Measurements from ENCODE around the gene INS. TPM values are rescaled to one million over a fixed set of nuclear protein-coding genes. Genes with fewer than 3 reads are reported as not detected.

Gene INS
- total RNA-seq, 2 donors from 2014 or later = 1,947 to 16,276 TPM

- no peak for ATAC-seq
- TF ChIP-seq POLR2A (IDR thresholded peaks at IDR 0.05) (no peak), CTCF (IDR thresholded peaks at IDR 0.05) (no peak)
- DNase-seq = peak in 2 of 4 donors; percentile 7
- Histone ChIP-seq H3K27ac (no peak overlapping the region), H3K27me3 (no peaks in the 10 kb centered on the region), H3K36me3 (replicated peaks in 1 of 2; ENCODE audit: insufficient read depth in 1 of 2, low read depth in 2 of 2) (no peaks in the 10 kb centered on the region), H3K9me3 (no peaks in the 10 kb centered on the region), H3K4me1 (peaks cover 39% of the 10 kb centered on the region), H3K4me3 (no peak overlapping the region)
- intact Hi-C loops (cut with DNase I) = no loop called here
- 67 to 75% methylated on average over 1 of the region's 1 CpG for WGBS, 2 donors
These were observed 44.3 kb upstream of the INS start for GRCh38 chr11:2205214-2205720.

GRCh38 chr11:2204361-2205213, 43.6 kb upstream of the INS start:
- Histone ChIP-seq H3K36me3 (replicated peaks in 1 of 2; ENCODE audit: insufficient read depth in 1 of 2, low read depth in 2 of 2) (no peaks in the 10 kb centered on the region), H3K27me3 (no peaks in the 10 kb centered on the region), H3K9me3 (no peaks in the 10 kb centered on the region), H3K27ac (no peak overlapping the region), H3K4me3 (no peak overlapping the region), H3K4me1 (peaks cover 32% of the 10 kb centered on the region)
- no peak for TF ChIP-seq POLR2A (IDR thresholded peaks at IDR 0.05)
- TF ChIP-seq CTCF (IDR thresholded peaks at IDR 0.05) = no peak
- intact Hi-C loops (cut with DNase I) = no loop called here
- DNase-seq (peak in 3 of 4 donors; percentile 4 to 9 (median 4)), ATAC-seq (no peak)
- 82% methylated on average over 3 to 21 of the region's 21 CpGs for WGBS, 2 donors

- Histone ChIP-seq H3K27ac (no peak overlapping the region), H3K36me3 (replicated peaks in 1 of 2; ENCODE audit: insufficient read depth in 1 of 2, low read depth in 2 of 2) (no peaks in the 10 kb centered on the region), H3K4me3 (no peak overlapping the region), H3K4me1 (peaks cover 23% of the 10 kb centered on the region), H3K9me3 (no peaks in the 10 kb centered on the region), H3K27me3 (no peaks in the 10 kb centered on the region)
- TF ChIP-seq POLR2A (IDR thresholded peaks at IDR 0.05) = no peak
- TF ChIP-seq CTCF (IDR thresholded peaks at IDR 0.05) = no peak
- peak; percentile 1 to 9 (median 6) for DNase-seq
- intact Hi-C loops (cut with DNase I) = no loop called here
- WGBS, 2 donors = 87 to 93% methylated on average over 9 to 19 of the region's 23 CpGs
- no peak for ATAC-seq
These were observed 42.6 kb upstream of the INS start for GRCh38 chr11:2203440-2204259.

GRCh38 chr11:2202900-2203439, 42.0 kb upstream of the INS start:
- WGBS, 2 donors = 67 to 85% methylated on average over 4 to 10 of the region's 10 CpGs
- H3K27ac ChIP-seq = peak overlapping the region in 3 of 4 donors; percentile 45 to 65 (median 64)
- intact Hi-C loops (cut with DNase I) = no loop called here
- no peaks in the 10 kb centered on the region for H3K9me3 ChIP-seq
- DNase-seq (peak in 2 of 4 donors; percentile 2 to 12), ATAC-seq (no peak)
- H3K4me1 ChIP-seq = peaks cover 16% of the 10 kb centered on the region
- TF ChIP-seq POLR2A (IDR thresholded peaks at IDR 0.05) = no peak
- no peak for TF ChIP-seq CTCF (IDR thresholded peaks at IDR 0.05)
- H3K4me3 ChIP-seq = no peak overlapping the region
- no peaks in the 10 kb centered on the region for H3K36me3 ChIP-seq (replicated peaks in 1 of 2; ENCODE audit: insufficient read depth in 1 of 2, low read depth in 2 of 2)
- no peaks in the 10 kb centered on the region for H3K27me3 ChIP-seq

Measured in body of pancreas (tissue), 4 donors.